Measurements from ENCODE around the gene CD1B.

DNA sequence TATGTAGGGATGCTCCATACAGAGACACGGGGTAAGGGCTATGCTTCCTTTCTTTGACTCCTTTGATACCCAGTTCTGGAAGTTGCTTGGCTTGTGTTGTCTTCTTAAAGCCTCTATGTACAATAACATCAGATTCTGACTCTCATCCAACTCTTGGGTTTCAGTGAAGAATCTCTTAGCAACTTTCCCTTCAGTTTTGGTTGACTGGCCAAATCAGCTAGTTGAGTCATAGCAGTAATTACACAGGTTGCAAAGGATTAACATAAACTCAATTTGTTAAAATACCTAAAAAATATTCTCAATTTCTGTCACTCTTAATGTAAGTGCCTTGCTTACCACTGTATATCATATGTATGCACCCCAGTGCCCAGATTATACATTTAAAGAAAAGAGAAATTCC is 31.6 kb upstream of the CD1B start:
- TF ChIP-seq POLR2AphosphoS5 (IDR thresholded peaks at IDR 0.05; ENCODE audit: low read depth, low read length) (no peak), SIN3A (IDR thresholded peaks at IDR 0.05; ENCODE audit: borderline replicate concordance, insufficient read depth, low read depth, low read length) (no peak)
- TF ChIP-seq, protein P1, sequence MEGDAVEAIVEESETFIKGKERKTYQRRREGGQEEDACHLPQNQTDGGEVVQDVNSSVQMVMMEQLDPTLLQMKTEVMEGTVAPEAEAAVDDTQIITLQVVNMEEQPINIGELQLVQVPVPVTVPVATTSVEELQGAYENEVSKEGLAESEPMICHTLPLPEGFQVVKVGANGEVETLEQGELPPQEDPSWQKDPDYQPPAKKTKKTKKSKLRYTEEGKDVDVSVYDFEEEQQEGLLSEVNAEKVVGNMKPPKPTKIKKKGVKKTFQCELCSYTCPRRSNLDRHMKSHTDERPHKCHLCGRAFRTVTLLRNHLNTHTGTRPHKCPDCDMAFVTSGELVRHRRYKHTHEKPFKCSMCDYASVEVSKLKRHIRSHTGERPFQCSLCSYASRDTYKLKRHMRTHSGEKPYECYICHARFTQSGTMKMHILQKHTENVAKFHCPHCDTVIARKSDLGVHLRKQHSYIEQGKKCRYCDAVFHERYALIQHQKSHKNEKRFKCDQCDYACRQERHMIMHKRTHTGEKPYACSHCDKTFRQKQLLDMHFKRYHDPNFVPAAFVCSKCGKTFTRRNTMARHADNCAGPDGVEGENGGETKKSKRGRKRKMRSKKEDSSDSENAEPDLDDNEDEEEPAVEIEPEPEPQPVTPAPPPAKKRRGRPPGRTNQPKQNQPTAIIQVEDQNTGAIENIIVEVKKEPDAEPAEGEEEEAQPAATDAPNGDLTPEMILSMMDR (IDR thresholded peaks at IDR 0.05): no peak
- TF ChIP-seq, protein P2, sequence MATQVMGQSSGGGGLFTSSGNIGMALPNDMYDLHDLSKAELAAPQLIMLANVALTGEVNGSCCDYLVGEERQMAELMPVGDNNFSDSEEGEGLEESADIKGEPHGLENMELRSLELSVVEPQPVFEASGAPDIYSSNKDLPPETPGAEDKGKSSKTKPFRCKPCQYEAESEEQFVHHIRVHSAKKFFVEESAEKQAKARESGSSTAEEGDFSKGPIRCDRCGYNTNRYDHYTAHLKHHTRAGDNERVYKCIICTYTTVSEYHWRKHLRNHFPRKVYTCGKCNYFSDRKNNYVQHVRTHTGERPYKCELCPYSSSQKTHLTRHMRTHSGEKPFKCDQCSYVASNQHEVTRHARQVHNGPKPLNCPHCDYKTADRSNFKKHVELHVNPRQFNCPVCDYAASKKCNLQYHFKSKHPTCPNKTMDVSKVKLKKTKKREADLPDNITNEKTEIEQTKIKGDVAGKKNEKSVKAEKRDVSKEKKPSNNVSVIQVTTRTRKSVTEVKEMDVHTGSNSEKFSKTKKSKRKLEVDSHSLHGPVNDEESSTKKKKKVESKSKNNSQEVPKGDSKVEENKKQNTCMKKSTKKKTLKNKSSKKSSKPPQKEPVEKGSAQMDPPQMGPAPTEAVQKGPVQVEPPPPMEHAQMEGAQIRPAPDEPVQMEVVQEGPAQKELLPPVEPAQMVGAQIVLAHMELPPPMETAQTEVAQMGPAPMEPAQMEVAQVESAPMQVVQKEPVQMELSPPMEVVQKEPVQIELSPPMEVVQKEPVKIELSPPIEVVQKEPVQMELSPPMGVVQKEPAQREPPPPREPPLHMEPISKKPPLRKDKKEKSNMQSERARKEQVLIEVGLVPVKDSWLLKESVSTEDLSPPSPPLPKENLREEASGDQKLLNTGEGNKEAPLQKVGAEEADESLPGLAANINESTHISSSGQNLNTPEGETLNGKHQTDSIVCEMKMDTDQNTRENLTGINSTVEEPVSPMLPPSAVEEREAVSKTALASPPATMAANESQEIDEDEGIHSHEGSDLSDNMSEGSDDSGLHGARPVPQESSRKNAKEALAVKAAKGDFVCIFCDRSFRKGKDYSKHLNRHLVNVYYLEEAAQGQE (IDR thresholded peaks at IDR 0.05; ENCODE audit: insufficient read depth in 1 of 2, low read depth in 2 of 2, low read length in 1 of 2): no peak

All from Panc1 (cell line).